ENCODE measurements around the gene MBD3L4.

MBD3L4 gene

GRCh38 chr19:6987850-6988249 is 52.1 kb downstream of the MBD3L4 start:
- peaks cover 0 to 17% (median 10%) of the 10 kb centered on the region in 3 donors for H3K9me3 ChIP-seq
- intact Hi-C loops (cut with DNase I; ENCODE audit: low total_unique reads) = no loop called here
- no peaks in the 10 kb centered on the region for H3K36me3 ChIP-seq
- no peak for TF ChIP-seq CTCF (IDR thresholded peaks at IDR 0.05)
- H3K4me1 ChIP-seq = no peaks in the 10 kb centered on the region
- H3K4me3 ChIP-seq = no peak overlapping the region
- H3K27ac ChIP-seq = no peak overlapping the region
- H3K27me3 ChIP-seq = no peaks in the 10 kb centered on the region
- DNase-seq = no peak
